Caco-2 (cell line): ENCODE data around the gene FMN1. TPM values are rescaled to one million over a fixed set of nuclear protein-coding genes. Genes with fewer than 3 reads are reported as not detected.

Experiments used
- BruUV-seq: library from RNA; stranded (reverse); fragments of 400-500 nt; replicated peaks from 2 replicates; lab custom pipeline; 2021; lab: Mats Ljungman, UMichigan
- CTCF ChIA-PET: fragments of 300-600 bp; sonication (Branson Sonifier 250); formaldehyde crosslinking; loops from one replicate; lab custom pipeline; 2022; ENCODE audit warnings: antibody characterized with exemption; lab: Charles Lee
- POLR2A ChIA-PET: fragments of 300-600 bp; sonication (Branson Sonifier 250); formaldehyde crosslinking; loops from one replicate; lab custom pipeline; 2022; ENCODE audit warnings: antibody characterized with exemption; lab: Charles Lee
- DNase-seq, 2 experiments: peaks; one replicate each; pipeline versions ENCODE4 v3.0.0 to v3.0.0-alpha.2; 2020 to 2022
- H3K27me3 ChIP-seq: replicated peaks from 2 replicates; pipeline ENCODE4 v1.6.0; 2011; ENCODE audit warnings: low read length; ENCODE audit not compliant: control insufficient read depth, insufficient read depth
- H3K36me3 ChIP-seq: 2 replicates; pipeline ENCODE4 v1.5.1; 2011; ENCODE audit warnings: low read length; ENCODE audit not compliant: control insufficient read depth, insufficient read depth
- H3K4me1 ChIP-seq: fragments of 250-450 bp; sonication (Bioruptor Pico); 2 replicates; pipeline ENCODE4 v1.5.1; 2020; ENCODE audit warnings: mild to moderate bottlenecking
- H3K4me3 ChIP-seq: 2 replicates; pipeline ENCODE4 v1.5.1; 2011; ENCODE audit warnings: low read depth, mild to moderate bottlenecking, control low read depth, low read length
- H3K9me3 ChIP-seq: fragments of 250-450 bp; sonication (Bioruptor Pico); 2 replicates; pipeline ENCODE4 v1.5.1; 2020; ENCODE audit warnings: mild to moderate bottlenecking, moderate library complexity
- H3K27ac Mint-ChIP-seq: one replicate; pipeline ENCODE4 v1.8.0; 2022; ENCODE audit warnings: mixed read lengths; ENCODE audit not compliant: unreplicated experiment
- H3K27me3 Mint-ChIP-seq: one replicate; pipeline ENCODE4 v1.8.0; 2022; ENCODE audit warnings: mixed read lengths; ENCODE audit not compliant: insufficient read depth, unreplicated experiment
- H3K36me3 Mint-ChIP-seq: one replicate; pipeline ENCODE4 v1.8.0; 2022; ENCODE audit warnings: mild to moderate bottlenecking, mixed read lengths; ENCODE audit not compliant: insufficient read depth, unreplicated experiment
- H3K4me1 Mint-ChIP-seq: one replicate; pipeline ENCODE4 v1.8.0; 2022; ENCODE audit warnings: low read depth, mixed read lengths; ENCODE audit not compliant: unreplicated experiment
- H3K4me3 Mint-ChIP-seq: one replicate; pipeline ENCODE4 v1.8.0; 2022; ENCODE audit warnings: mild to moderate bottlenecking, moderate library complexity, mixed read lengths; ENCODE audit not compliant: unreplicated experiment
- H3K9me3 Mint-ChIP-seq: one replicate; pipeline ENCODE4 v1.8.0; 2022; ENCODE audit warnings: mixed read lengths; ENCODE audit not compliant: unreplicated experiment
- CTCF ChIP-seq, 2 experiments: fragments of 200-600 bp in 1 of 2; IDR thresholded peaks; 1 replicate in 1 of 2; 2 replicates in 1 of 2; pipeline versions ENCODE4 v1.5.1 to v1.8.0; 2011 to 2022; ENCODE audit warnings: antibody characterized with exemption in 1 of 2, control low read depth in 1 of 2, inconsistent platforms in 1 of 2, low read depth in 1 of 2, low read length in 1 of 2, mild to moderate bottlenecking in 1 of 2, moderate library complexity in 1 of 2; ENCODE audit not compliant: insufficient read depth in 1 of 2, severe bottlenecking in 1 of 2, unreplicated experiment in 1 of 2
- intact Hi-C: fragments of 100-400 bp; cut with micrococcal nuclease; formaldehyde crosslinking; loops from one replicate; pipeline ENCODE4 v1.10.0; 2022; ENCODE audit not compliant: unreplicated experiment
- total RNA-seq: library from RNA; stranded (reverse); gene quantifications from 2 replicates; pipeline ENCODE4 v1.2.3, GENCODE V29; 2022

The FMN1 gene
- total RNA-seq, 1 experiment from 2014 or later: 1.6 TPM

GRCh38 chr15:32967521-32967920 lies 227.0 kb downstream of the FMN1 start:
- Histone ChIP-seq H3K4me3 (no peak overlapping the region), H3K36me3 (no peaks in the 10 kb centered on the region), H3K4me1 (no peaks in the 10 kb centered on the region), H3K27me3 (no peaks in the 10 kb centered on the region; the same call in 1 of the 2 replicates), H3K9me3 (no peaks in the 10 kb centered on the region)
- no peak overlapping the region for H3K27ac Mint-ChIP-seq
- no peak for DNase-seq
- H3K4me1 Mint-ChIP-seq: no peaks in the 10 kb centered on the region
- no peak for TF ChIP-seq CTCF (IDR thresholded peaks at IDR 0.05; ENCODE audit: insufficient read depth in 1 of 2, low read depth in 1 of 2, low read length in 1 of 2, severe bottlenecking in 1 of 2, unreplicated experiment in 1 of 2)
- H3K27me3 Mint-ChIP-seq: peaks cover 6% of the 10 kb centered on the region
- no peaks in the 10 kb centered on the region for H3K9me3 Mint-ChIP-seq
- no TSS peak for BruUV-seq
- POLR2A ChIA-PET: no interaction called here
- no peaks in the 10 kb centered on the region for H3K36me3 Mint-ChIP-seq
- H3K4me3 Mint-ChIP-seq: no peak overlapping the region
- CTCF ChIA-PET: no interaction called here
- intact Hi-C loops: no loop called here

- Mint-ChIP-seq H3K36me3 (no peaks in the 10 kb centered on the region), H3K27me3 (peaks cover 6% of the 10 kb centered on the region), H3K27ac (no peak overlapping the region), H3K9me3 (no peaks in the 10 kb centered on the region), H3K4me3 (no peak overlapping the region), H3K4me1 (no peaks in the 10 kb centered on the region)
- TF ChIP-seq CTCF (IDR thresholded peaks at IDR 0.05; ENCODE audit: insufficient read depth in 1 of 2, low read depth in 1 of 2, low read length in 1 of 2, severe bottlenecking in 1 of 2, unreplicated experiment in 1 of 2): no peak
- intact Hi-C loops: no loop called here
- Histone ChIP-seq H3K4me3 (no peak overlapping the region), H3K36me3 (no peaks in the 10 kb centered on the region), H3K9me3 (no peaks in the 10 kb centered on the region), H3K27me3 (no peaks in the 10 kb centered on the region; the same call in 1 of the 2 replicates), H3K4me1 (no peaks in the 10 kb centered on the region)
- DNase-seq: no peak
- POLR2A ChIA-PET: no interaction called here
- BruUV-seq: no TSS peak
- CTCF ChIA-PET: no interaction called here
Measured at GRCh38 chr15:32966512-32966911, 228.0 kb downstream of the FMN1 start.

GRCh38 chr15:32965897-32966296 lies 228.6 kb downstream of the FMN1 start:
- ChIA-PET POLR2A (no interaction called here), CTCF (no interaction called here)
- Mint-ChIP-seq H3K36me3 (no peaks in the 10 kb centered on the region), H3K27me3 (peaks cover 6% of the 10 kb centered on the region), H3K4me1 (no peaks in the 10 kb centered on the region), H3K9me3 (no peaks in the 10 kb centered on the region), H3K4me3 (no peak overlapping the region), H3K27ac (no peak overlapping the region)
- no peaks in the 10 kb centered on the region for H3K4me1 ChIP-seq
- no TSS peak for BruUV-seq
- H3K9me3 ChIP-seq: no peaks in the 10 kb centered on the region
- H3K27me3 ChIP-seq: no peaks in the 10 kb centered on the region; the same call in 1 of the 2 replicates
- DNase-seq: no peak
- H3K4me3 ChIP-seq: no peak overlapping the region
- intact Hi-C loops: no loop called here
- H3K36me3 ChIP-seq: no peaks in the 10 kb centered on the region
- TF ChIP-seq CTCF (IDR thresholded peaks at IDR 0.05; ENCODE audit: insufficient read depth in 1 of 2, low read depth in 1 of 2, low read length in 1 of 2, severe bottlenecking in 1 of 2, unreplicated experiment in 1 of 2): no peak
